ENCODE results near the gene RTL10. TPM values are rescaled to one million over a fixed set of nuclear protein-coding genes. Genes with fewer than 3 reads are reported as not detected.

Gene RTL10
- total and polyA plus RNA-seq, 2 of the 8 experiments (the other 6 are each of a cell fraction or from before 2014, with no cell fraction given), result 11.5 to 18.8 TPM

GRCh38 chr22:19852177-19852781 lies 2.4 kb downstream of the RTL10 start:
- H4K5ac ChIP-seq (ENCODE audit: insufficient read length, low read depth, low read length), result no peak overlapping the region
- H3K9me3 ChIP-seq (ENCODE audit: insufficient read depth in 2 of 2, low read depth in 1 of 2, low read length in 1 of 2), result no peaks in the 10 kb centered on the region
- H3K4me3 ChIP-seq (ENCODE audit: extremely low read depth in 1 of 4, insufficient read depth in 2 of 4, low read depth in 3 of 4, low read length in 4 of 4), result no peak overlapping the region
- H3K18ac ChIP-seq (ENCODE audit: extremely low read depth, low read length), result no peak overlapping the region
- no peak overlapping the region for H2AK5ac ChIP-seq (ENCODE audit: low read depth, low read length)
- H3K4ac ChIP-seq (replicated peaks; ENCODE audit: insufficient read length, low read depth, low read length), result no peak overlapping the region
- H4K91ac ChIP-seq (replicated peaks; ENCODE audit: insufficient read length, low read length), result no peak overlapping the region
- TF ChIP-seq SAP30 (IDR thresholded peaks at IDR 0.05; ENCODE audit: insufficient read depth, insufficient replicate concordance, low read length), result no peak
- TF ChIP-seq SIX5 (IDR thresholded peaks at IDR 0.05; ENCODE audit: low read depth, low read length), result no peak
- H3K9ac ChIP-seq (replicated peaks in 1 of 4; ENCODE audit: extremely low read depth in 1 of 4, low read depth in 3 of 4, low read length in 3 of 4), result no peak overlapping the region
- peaks cover 0 to 26% of the 10 kb centered on the region in 2 experiments; a peak in 3 of 4 replicates for H3K79me2 ChIP-seq (ENCODE audit: control insufficient read depth in 1 of 2, insufficient read depth in 2 of 2, low read length in 2 of 2)
- H3K27me3 ChIP-seq (replicated peaks in 1 of 4; ENCODE audit: control insufficient read depth in 3 of 4, extremely low read depth in 1 of 4, insufficient read depth in 3 of 4, low read length in 3 of 4), result no peaks in the 10 kb centered on the region
- H4K20me1 ChIP-seq (replicated peaks in 1 of 2; ENCODE audit: control insufficient read depth in 1 of 2, insufficient read depth in 2 of 2, low read length in 2 of 2), result peaks cover 10 to 44% of the 10 kb centered on the region in 2 experiments
- H3K23ac ChIP-seq (ENCODE audit: insufficient read length), result no peak overlapping the region
- no peak overlapping the region for H2BK5ac ChIP-seq (ENCODE audit: low read depth, low read length)
- FAIRE-seq (no peak), DNase-seq (ENCODE audit: low read depth in 1 of 2, low spot score in 2 of 2) (no peak)
- H4K8ac ChIP-seq (ENCODE audit: extremely low read depth, insufficient read depth, low read length), result no peak overlapping the region
- peaks cover 21% of the 10 kb centered on the region for H3K79me1 ChIP-seq (ENCODE audit: low read depth, low read length)
- H2BK20ac ChIP-seq (ENCODE audit: low read length), result no peak overlapping the region
- ChIA-PET CTCF (ENCODE audit: partially characterized antibody) (interaction anchor here (0.7 to 1.7 kb wide), 5 partner anchors 19 to 96 kb away, joined by 3 to 7 read pairs (median 3); no protein-coding TSS in a partner anchor), POLR2A (ENCODE audit: partially characterized antibody) (interaction anchor here (1.9 to 2.1 kb wide), 2 partner anchors 10 to 20 kb away, joined by 6 to 7 read pairs; no protein-coding TSS in a partner anchor)
- 92% methylated on average over 12 of the region's 12 CpGs; no CpG with 5 or more reads in 1 of the 2 experiments for WGBS, 2 experiments (ENCODE audit: extremely low coverage in 1 of 2, insufficient coverage in 1 of 2, insufficient read length in 1 of 2, insufficient replicate concordance in 2 of 2, low coverage in 1 of 2, low lambda C conversion rate in 2 of 2, missing lambda C conversion rate in 1 of 2)
- H3K4me1 ChIP-seq (replicated peaks in 1 of 4; ENCODE audit: control insufficient read depth in 3 of 4, insufficient read depth in 4 of 4, low read length in 3 of 4), result peaks cover 0 to 24% (median 12%) of the 10 kb centered on the region in 4 experiments; a peak in 6 of 7 replicates
- H3K56ac ChIP-seq (replicated peaks; ENCODE audit: insufficient read length, low read depth, low read length), result no peak overlapping the region
- H3K4me2 ChIP-seq (ENCODE audit: insufficient read depth in 1 of 2, low read depth in 2 of 2, low read length in 2 of 2), result peak overlapping the region in 1 of 2 experiments; percentile 88; a peak in 1 of 4 replicates
- peaks cover 16% of the 10 kb centered on the region; the same call in 1 of the 2 replicates for H3K23me2 ChIP-seq (ENCODE audit: low read depth, low read length)
- H2BK15ac ChIP-seq (ENCODE audit: low read length), result 0 out of 2 replicates have a peak overlapping the region, but pooled peaks have one; percentile 16
- H2BK120ac ChIP-seq (replicated peaks; ENCODE audit: low read depth, low read length), result no peak overlapping the region
- no peak overlapping the region for H3K14ac ChIP-seq (ENCODE audit: insufficient read length)
- H3K27ac ChIP-seq (ENCODE audit: low read depth, low read length), result no peak overlapping the region
- peaks cover 2 to 16% (median 14%) of the 10 kb centered on the region in 4 experiments; a peak in 6 of 8 replicates for H3K36me3 ChIP-seq (ENCODE audit: control insufficient read depth in 2 of 4, insufficient read depth in 4 of 4, low read length in 3 of 4)
- H2BK12ac ChIP-seq (ENCODE audit: low read depth, low read length), result no peak overlapping the region
- no peak overlapping the region for H2AFZ ChIP-seq (ENCODE audit: low read length)
